GM19468 (cell line): ENCODE data around the gene LATS2.
"Not testable (repeated sequence)": the region's sequence is repeated elsewhere in the genome, so short reads cannot be mapped to it uniquely, and the experiment has no call there.

Experiments used
- ATAC-seq: cut with Tn5 transposase; IDR thresholded peaks from one replicate; pipeline ENCODE4 v1.9.1; 2021; ENCODE audit warnings: mild to moderate bottlenecking, moderate library complexity, moderate number of reproducible peaks; ENCODE audit not compliant: unreplicated experiment; ENCODE audit errors: extremely low read depth

The LATS2 gene

DNA sequence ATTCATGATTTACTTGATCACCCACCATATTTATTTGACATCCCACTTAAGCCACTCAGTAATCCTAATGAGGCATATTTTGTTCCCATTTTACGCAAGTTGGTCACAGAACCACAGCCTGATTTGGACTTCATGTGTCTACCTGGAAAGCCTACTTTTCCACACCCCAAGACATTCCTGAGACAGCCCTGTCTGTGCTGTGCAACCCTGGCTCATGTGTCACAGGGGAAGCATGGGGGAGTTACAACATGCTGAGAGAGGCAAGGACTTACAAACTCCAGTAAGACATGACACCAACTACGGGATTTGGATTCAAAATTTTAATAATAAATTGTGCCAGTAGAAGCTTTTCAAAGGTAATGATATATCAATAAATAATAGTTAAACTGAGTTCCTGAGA, 88.7 kb downstream of the LATS2 start:
- ATAC-seq = no peak

DNA sequence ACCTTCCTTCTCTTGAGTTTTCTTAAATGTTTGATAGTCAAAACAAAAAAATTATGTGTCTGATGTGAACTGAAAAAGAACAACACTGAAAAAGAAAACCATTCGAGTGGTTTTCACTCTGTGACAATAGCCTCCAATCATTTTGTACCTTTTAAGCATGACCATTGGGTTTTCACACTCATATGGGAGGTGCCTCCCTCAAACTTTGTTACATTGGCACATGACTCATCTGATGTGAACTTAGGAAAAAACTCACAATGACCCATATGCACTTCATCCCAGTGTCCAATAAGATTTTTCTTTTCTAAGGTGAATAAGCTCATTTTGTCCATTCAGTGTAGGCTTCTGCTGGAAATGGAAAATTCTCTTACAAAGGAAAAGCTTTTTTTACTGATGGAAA, 92.2 kb downstream of the LATS2 start:
- no peak for ATAC-seq

DNA sequence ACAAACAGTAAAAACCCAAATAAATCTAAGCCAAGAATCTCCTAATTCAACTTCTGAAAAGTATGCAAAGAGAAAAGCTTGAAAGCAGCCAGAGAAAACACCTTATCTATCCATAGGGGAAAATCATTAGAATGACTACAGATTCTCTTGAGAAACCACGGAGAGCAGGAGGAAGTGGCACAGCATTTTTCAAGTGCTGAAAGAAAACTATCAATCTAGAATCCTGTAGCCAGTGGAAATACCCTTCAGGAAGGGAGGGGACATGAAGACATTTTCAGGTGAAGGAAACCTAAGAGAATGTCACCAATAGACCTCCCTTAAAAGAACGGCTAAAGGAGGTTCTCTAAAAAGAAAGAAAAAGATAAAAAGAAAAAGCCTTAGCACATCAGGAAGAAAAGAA, 92.6 kb downstream of the LATS2 start:
- ATAC-seq = no peak

DNA sequence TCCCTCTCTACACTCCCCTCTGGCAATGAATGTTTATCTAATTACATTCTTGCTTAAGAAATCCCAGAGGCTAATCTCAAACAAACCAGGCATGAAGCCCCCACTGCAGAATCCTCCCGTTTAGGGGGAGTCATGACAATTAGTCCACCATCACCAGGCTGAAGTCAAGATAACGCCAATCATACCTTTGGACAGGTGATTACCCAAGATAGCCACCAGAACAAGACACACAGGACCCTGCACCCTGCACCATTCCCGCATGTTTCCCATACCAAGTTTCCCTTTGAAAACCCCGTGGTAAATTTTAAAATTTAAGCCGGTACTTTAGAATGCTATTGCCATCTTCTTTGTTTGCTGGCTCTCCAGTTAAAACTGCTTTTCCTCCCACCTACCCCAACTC, 94.0 kb downstream of the LATS2 start:
- no peak for ATAC-seq

DNA sequence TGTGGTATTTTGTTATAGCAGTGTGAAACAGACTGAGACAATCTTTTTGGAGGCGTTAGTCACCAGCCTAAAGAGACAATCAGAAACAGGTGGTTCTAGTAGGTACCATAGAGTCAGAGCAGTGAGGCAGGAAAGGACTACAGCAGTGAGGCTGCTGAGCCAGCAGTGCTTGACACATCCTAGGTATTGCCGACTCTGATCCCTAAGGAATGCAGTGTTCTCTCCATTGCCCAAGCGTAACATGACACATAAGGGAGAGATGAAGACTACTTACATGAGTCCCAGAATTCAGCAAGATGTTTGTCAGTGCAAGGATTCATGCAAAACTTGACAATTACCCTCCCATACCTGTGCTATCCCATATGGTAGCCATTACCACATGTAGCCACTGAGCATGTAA, 96.5 kb downstream of the LATS2 start:
- ATAC-seq = no peak

DNA sequence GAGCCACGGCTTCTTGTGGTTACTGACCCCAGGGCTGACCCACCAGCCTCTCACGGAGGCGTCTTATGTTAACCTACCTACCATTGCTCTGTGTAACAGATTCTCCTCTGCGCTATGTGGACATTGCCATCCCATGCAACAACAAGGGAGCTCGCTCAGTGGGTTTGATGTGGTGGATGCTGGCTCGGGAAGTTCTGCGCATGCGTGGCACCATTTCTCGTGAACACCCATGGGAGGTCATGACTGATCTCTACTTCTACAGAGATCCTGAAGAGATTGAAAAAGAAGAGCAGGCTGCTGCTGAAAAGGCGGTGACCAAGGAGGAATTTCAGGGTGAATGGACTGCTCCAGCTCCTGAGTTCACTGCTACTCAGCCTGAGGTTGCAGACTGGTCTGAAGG, 99.7 kb downstream of the LATS2 start:
- not testable (repeated sequence) for ATAC-seq

DNA sequence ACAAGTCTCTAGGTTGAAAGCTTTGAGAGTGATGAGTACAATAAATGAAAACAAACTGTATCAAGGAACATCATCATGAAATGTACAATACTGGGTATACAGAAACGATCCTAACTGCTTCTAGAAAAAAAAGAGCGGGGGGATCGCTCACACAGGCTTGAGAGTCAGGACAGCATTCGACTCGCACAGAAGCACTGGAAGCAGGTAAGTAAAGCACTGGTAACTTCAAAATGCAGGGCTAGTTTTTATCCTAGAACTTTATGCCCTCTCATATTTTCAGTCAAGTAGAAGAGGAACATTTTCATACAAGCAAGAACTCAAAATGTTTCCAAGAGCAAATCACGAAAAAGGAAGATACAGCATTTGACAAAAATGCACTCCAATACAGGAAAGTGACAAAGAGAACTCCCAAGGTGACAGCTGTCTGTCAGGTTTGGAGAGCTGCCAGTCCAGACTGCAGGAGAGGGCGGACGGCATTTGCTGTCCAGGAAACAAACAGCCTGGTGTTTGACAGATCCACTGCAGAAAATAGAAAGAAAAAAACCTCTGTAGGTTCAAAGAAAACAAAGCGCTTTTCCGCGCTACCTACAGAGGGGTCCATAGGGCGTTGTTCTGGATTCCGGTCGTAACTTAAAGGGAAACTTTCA, 100.6 kb downstream of the LATS2 start:
- ATAC-seq = no peak

DNA sequence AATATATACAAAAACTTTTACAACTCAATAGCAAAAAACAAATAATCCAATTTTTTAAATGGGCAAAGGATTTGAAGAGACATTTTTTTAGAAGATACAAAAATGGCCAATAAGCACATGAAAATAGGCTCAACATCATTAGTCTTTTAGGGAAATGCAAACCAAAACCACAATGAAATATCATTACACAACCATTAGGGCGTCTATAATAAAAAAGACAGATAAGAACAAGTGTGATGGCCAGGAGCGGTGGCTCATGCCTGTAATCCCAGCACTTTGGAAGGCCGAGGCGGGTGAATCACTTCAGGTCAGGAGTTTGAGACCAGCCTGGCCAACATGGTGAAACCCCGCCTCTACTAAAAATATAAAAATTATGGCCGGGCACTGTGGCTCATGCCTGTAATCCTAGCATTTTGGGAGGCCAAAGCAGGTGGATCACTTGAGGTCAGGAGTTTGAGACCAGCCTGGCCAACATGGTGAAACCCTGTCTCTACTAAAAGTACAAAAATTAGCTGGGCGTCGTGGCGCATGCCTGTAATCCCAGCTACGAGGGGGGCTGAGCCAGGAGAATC, 104.3 kb downstream of the LATS2 start:
- ATAC-seq = not testable (repeated sequence)

DNA sequence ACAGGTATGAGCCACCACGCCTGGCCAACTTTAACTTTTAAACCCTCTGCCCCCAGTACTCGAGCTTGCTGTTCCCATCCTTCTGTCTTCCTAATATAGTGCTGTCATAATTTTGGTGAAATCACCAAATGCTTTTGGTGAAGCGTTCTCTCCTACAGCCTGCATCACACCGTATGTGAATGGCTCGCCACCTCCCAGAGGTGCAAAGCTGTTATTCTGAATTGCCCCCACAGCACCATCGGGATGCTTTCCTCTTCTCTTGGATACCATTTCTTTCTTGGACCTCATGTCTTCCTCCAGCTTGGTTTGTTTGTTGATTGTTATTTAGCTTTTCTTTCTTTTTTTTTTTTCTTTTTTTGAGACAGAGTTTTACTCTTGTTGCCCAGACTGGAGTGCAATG, 105.9 kb downstream of the LATS2 start:
- no peak for ATAC-seq

DNA sequence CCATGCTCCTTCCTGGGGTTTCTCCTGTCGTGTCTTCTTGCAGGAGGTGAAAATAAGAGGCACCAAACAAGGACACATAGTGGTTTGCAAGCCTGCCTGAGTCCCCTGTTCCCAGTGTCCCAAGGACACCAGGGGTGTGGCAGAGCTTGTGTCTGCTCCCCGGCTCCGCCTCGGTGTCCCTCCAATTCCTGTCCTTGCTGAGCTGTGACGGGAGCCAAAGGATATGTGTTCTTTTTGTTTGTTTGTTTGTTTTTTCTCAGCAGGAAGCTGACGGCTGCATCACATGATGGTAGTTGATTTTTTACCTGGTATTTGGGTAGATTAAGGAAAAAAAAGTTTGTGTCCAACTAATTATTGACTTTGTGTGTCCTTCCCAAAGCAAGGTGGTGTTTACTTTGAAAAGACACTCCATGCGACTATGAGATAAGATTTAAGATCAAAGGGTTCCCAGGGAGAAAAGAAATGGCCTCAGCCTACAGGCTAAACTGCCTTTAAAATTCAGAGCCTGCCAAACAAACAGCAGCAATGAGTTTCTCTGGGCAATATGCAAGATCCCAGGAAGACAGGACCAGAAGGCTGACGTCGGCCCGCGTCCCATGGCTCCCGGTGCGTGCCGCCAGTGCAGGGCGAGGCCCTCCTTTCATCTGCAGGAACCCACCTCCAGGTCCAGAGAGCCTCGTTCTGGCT, 108.0 kb downstream of the LATS2 start:
- no peak for ATAC-seq

DNA sequence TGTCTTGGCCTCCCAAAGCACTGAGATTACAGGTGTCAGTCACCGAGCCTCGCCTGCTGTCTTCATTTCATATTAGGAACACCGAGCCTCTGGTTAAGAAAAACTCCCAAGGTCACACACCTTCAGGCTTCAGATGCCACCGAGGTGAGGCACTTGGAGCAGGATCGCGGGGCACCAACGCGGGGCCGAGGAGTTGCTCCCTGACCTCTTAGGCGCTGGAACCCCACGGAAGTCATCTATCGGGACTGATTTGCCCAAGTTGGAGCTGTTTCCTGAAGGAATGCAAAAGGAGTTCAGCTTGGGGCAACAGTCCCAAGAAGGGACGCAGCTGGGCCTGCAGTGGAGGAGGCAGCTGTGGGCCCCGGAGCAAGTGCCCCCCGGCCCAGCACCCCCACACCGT, 108.5 kb downstream of the LATS2 start:
- no peak for ATAC-seq

DNA sequence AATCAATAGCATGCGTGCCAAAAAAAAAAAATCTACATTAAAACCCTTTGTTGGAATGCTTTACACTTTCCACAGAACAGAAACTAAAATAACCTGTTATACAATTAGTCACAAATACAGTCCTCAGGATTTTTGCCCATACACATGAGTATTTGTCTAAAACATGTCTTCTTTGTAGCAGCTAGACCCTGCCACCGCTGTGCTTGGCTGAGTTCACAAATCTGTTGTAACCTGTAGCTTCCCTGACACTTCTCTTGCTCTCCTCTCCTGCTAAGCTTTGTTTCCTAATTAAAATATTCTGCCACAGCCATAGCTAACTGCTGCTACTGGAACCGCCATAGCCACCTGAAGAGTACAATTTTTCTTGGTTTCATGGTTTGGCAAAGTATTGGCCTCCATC, 113.4 kb downstream of the LATS2 start:
- not testable (repeated sequence) for ATAC-seq

DNA sequence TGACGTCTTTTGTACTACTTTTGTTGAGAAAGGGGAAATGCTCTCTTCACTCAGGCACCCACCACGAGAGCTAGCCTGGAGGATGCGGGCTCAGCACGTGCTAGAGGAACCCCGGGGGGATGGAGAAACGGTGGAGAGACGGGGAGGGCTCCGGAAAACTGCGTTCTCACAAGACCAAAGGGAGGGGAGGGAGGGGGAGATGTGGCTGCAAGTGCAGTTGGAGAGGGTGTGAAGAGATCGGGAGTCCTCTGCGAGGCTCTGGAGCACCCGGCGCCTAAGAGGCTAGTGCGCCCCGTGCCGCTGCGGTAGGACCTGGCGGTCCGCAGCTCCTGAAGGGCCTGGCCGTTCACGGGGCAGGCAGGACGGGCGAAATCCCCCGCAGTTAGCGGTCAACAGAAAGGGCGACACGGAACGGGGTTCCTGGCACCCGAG, 115.4 kb downstream of the LATS2 start:
- no peak for ATAC-seq

DNA sequence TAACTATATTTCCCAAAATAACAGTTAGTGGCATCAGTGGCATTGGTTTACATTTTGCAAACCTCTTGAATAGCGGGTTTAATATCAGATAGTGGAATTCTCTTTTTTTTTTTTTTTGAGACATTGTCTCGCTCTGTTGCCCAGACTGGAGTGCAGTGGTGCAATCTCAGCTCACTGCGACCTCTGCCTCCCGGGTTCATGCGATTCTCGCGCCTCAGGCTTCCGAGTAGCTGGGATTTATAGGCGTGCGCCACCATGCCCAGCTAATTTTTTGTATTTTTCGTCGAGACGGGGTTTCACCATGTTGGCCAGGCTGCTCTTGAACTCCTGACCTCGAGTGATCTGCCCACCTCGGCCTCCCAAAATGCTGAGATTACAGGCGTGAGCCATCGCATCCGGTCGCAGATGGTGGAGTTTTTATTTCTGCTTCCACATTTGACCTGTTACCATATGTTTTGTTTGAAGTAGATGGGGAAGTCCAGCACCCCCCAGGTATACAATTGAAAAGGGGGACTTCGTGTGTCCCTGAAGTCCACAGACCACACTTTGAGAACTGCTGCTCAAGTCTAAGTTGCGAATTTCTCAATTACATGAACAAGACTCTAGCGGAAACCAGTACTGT, 118.3 kb downstream of the LATS2 start:
- ATAC-seq = no peak

DNA sequence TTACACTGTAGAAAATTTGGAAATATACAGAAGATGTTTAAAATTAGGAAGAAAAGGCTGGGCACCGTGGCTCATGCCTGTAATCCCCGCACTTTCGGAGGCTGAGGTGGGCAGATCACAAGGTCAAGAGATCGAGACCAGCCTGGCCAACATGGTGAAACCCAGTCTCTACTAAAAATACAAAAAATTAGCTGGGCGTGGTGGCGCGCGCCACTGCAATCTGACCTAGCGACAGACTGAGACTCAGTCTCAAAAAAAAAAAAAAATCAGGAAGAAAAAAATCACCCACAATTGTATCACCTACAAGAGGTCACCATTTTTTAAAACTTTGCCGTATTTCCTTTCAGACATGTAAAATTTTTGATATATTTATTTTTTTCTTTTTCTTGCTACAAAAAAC, 120.9 kb downstream of the LATS2 start:
- not testable (repeated sequence) for ATAC-seq

DNA sequence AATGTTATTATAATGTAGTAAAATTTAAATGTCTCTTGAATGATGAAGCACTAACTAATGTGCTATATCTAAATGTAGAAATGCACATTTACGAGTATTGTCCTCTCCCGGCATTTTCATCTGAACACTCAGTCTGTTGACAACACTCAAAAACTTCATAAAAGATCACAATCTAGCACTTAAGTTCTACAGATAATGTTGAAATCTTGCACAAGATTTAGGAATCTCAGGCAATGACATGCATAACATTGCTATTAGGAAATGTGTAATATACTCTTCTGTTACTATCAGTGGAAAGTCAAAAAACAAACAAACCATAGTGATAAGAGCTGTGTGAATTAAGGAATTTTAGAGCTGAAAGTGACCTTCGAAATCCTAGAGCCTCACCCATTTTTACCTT, 121.3 kb downstream of the LATS2 start:
- no peak for ATAC-seq

DNA sequence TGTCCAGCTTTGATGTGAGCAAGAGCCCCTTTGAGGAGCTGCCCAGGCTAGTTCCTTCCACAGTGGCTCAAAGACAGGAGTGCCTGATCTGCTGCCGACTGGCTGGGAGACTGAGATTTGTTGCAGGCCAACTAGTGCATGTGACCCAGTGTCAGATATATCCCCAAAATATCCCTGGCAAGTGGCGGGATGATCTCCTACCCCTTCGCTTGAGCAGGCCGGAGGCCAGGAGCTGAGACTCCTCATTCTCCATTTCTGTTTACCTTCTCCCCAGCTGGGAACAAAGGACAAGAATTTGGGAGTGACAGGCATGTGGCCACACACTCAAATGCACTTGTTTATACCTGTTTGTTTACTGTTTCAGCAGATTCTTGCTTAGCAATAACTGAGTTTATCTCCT, 121.7 kb downstream of the LATS2 start:
- no peak for ATAC-seq

DNA sequence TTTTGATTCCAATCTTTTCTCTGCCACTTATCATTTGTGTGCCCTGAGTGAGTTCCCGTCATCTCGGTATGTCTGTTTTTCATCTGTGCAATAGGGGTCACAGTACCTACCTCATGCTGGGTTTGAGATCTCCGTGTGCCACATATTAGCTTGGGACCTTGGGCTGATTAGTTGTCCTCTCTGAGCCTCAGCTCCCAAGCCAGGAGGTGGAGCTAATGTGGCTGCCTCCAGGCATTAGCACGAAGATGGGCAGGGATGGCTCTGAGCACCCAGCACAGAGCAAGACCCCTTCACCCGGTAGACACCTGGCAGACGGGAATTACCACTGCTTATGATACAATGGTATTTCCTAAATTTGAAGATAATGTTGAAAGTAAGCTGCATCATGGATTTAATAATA, 123.1 kb downstream of the LATS2 start:
- ATAC-seq = no peak

DNA sequence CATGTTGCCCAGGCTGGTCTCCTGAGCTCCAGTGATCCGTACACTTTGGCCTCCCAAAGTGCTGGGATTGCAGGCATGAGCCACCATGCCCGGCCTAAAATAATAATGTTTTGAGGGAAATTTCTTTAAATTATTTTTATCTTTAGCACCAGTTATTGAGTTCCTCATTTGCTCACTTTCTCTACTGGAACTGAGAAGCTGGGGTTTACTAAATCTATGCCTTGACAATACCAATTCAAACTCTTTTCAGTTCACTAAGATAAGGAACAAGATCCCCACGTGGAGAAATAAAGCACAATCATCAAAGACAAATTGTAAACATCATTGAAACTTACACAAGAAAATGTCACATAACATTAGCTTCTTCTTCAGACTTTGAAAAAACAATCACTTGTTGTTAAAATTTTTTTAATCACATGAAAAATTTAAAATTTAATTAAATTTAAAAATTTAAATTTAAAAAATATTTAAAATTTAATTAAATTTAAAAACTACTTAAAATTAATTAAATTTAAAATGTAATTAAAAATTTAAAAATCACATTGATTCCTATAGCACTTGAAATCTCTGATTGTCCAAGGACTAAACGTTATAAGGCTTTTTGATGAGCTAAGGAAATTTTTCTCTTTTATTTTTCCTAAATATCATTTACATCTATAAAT, 133.7 kb downstream of the LATS2 start:
- no peak for ATAC-seq

DNA sequence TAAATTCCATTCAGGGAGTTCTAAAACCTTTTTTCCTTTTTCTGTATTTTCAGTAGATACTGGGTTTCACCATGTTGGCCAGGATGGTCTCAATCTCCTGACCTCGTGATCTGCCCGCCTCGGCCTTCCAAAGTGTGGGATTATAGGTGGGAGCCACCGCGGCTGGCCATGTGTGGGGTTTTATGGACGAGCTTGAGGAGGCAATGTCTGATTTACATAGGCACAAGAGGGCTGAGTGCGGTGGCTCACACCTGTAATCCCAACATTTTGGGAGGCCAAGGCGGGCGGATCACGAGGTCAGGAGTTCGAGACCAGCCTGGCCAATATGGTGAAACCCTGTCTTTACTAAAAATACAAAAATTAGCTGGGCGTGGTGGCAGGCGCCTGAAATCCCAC, 136.0 kb downstream of the LATS2 start:
- not testable (repeated sequence) for ATAC-seq
